HepG2 (cell line): Measurements from ENCODE around the gene TPPP2.

Experiments used
- CSRNP1 ChIP-seq: sonication (generic); formaldehyde crosslinking; IDR thresholded peaks from 2 replicates; pipeline ENCODE4 v1.8.1; 2023; ENCODE audit warnings: mild to moderate bottlenecking, missing genetic modification reagents
- KLF11 ChIP-seq: IDR thresholded peaks from 2 replicates; pipeline ENCODE4 v1.6.1; 2016; ENCODE audit warnings: missing compliant biosample characterization
- POLR2AphosphoS5 ChIP-seq: IDR thresholded peaks from 2 replicates; pipeline ENCODE4 v1.6.1; 2012; ENCODE audit warnings: low read depth, low read length
- ZKSCAN1 ChIP-seq: fragments of 150-350 bp; IDR thresholded peaks from 2 replicates; pipeline ENCODE4 v1.6.1; 2014; ENCODE audit warnings: low read length

GRCh38 chr14:21050597-21050996, 20.6 kb downstream of the TPPP2 start:
- no peak for TF ChIP-seq ZKSCAN1
- TF ChIP-seq POLR2AphosphoS5 = no peak
- TF ChIP-seq KLF11 (CRISPR knock-in tag) = no peak
- TF ChIP-seq CSRNP1 = no peak
